GM18505 (cell line): Measurements from ENCODE around the gene TH.
"Not testable (repeated sequence)": the region's sequence is repeated elsewhere in the genome, so short reads cannot be mapped to it uniquely, and the experiment has no call there.

ENCODE experiments used
- ATAC-seq: cut with Tn5 transposase; IDR thresholded peaks from one replicate; pipeline ENCODE4 v1.9.1; 2021; ENCODE audit not compliant: unreplicated experiment
- POLR2A ChIP-seq: IDR thresholded peaks from 4 replicates; pipeline ENCODE4 v1.6.1; 2011; ENCODE audit warnings: borderline replicate concordance; ENCODE audit not compliant: insufficient read depth, insufficient read length; ENCODE audit errors: extremely low read depth

TH gene

GRCh38 chr11:2196970-2197770 is 25.6 kb upstream of the TH start:
- no peak for TF ChIP-seq POLR2A

GRCh38 chr11:2195756-2196088 is 24.1 kb upstream of the TH start:
- ATAC-seq = no peak

More at GRCh38 chr11:2196970-2197770, 25.6 kb upstream of the TH start:
- ATAC-seq = no peak

GRCh38 chr11:2194877-2195755 is 23.5 kb upstream of the TH start:
- ATAC-seq = no peak
- TF ChIP-seq POLR2A = no peak

More at GRCh38 chr11:2195756-2196088, 24.1 kb upstream of the TH start:
- TF ChIP-seq POLR2A = no peak

GRCh38 chr11:2193888-2194595 is 22.4 kb upstream of the TH start:
- not testable (repeated sequence) for ATAC-seq

- no peak for ATAC-seq
- no peak for TF ChIP-seq POLR2A
Measured at GRCh38 chr11:2193099-2193887, 21.7 kb upstream of the TH start.

- no peak for TF ChIP-seq POLR2A
- no peak for ATAC-seq
Measured at GRCh38 chr11:2192435-2192834, 20.8 kb upstream of the TH start.

- no peak for TF ChIP-seq POLR2A
- ATAC-seq = no peak
Measured at GRCh38 chr11:2191883-2192282, 20.3 kb upstream of the TH start.

- TF ChIP-seq POLR2A = no peak
- ATAC-seq = no peak
Measured at GRCh38 chr11:2190657-2191471, 19.2 kb upstream of the TH start.

- TF ChIP-seq POLR2A = no peak
- no peak for ATAC-seq
Measured at GRCh38 chr11:2189938-2190656, 18.5 kb upstream of the TH start.

GRCh38 chr11:2188745-2189144 is 17.1 kb upstream of the TH start:
- TF ChIP-seq POLR2A = no peak
- no peak for ATAC-seq

GRCh38 chr11:2187280-2187707 is 15.7 kb upstream of the TH start:
- no peak for TF ChIP-seq POLR2A
- no peak for ATAC-seq
